NT2/D1 (cell line): ENCODE results near the gene CTIF.

Source experiments
- DNase-seq: peaks from one replicate; pipeline ENCODE4 v3.0.0-alpha.2; 2011; ENCODE audit warnings: low read depth, low spot score
- H3K27me3 ChIP-seq: 2 replicates; pipeline ENCODE4 v1.6.0; 2011; ENCODE audit warnings: mild to moderate bottlenecking; ENCODE audit not compliant: insufficient read length, insufficient read depth
- H3K36me3 ChIP-seq: 2 replicates; pipeline ENCODE4 v1.6.1; 2011; ENCODE audit warnings: mild to moderate bottlenecking, low read length, mixed read lengths; ENCODE audit not compliant: insufficient read depth, insufficient read length
- H3K4me1 ChIP-seq: 2 replicates; pipeline ENCODE4 v1.5.1; 2011; ENCODE audit not compliant: insufficient read depth, insufficient read length
- H3K4me3 ChIP-seq: 2 replicates; pipeline ENCODE4 v1.5.1; 2011; ENCODE audit warnings: low read depth; ENCODE audit not compliant: insufficient read length
- H3K9ac ChIP-seq: 2 replicates; pipeline ENCODE4 v1.6.0; 2011; ENCODE audit warnings: low read depth; ENCODE audit not compliant: insufficient read length
- H3K9me3 ChIP-seq: 2 replicates; pipeline ENCODE4 v1.5.1; 2011; ENCODE audit warnings: mild to moderate bottlenecking, low read length; ENCODE audit not compliant: insufficient read depth
- SUZ12 ChIP-seq: IDR thresholded peaks from 2 replicates; pipeline ENCODE4 v1.6.1; 2011; ENCODE audit not compliant: insufficient read length, insufficient read depth; ENCODE audit errors: extremely low read depth
- YY1 ChIP-seq: IDR thresholded peaks from 2 replicates; pipeline ENCODE4 v1.6.1; 2011; ENCODE audit not compliant: insufficient read length, insufficient read depth
- ZNF274 ChIP-seq: IDR thresholded peaks from 2 replicates; pipeline ENCODE4 v1.6.1; 2011; ENCODE audit warnings: mild to moderate bottlenecking, low read depth, low read length

CTIF gene

DNA sequence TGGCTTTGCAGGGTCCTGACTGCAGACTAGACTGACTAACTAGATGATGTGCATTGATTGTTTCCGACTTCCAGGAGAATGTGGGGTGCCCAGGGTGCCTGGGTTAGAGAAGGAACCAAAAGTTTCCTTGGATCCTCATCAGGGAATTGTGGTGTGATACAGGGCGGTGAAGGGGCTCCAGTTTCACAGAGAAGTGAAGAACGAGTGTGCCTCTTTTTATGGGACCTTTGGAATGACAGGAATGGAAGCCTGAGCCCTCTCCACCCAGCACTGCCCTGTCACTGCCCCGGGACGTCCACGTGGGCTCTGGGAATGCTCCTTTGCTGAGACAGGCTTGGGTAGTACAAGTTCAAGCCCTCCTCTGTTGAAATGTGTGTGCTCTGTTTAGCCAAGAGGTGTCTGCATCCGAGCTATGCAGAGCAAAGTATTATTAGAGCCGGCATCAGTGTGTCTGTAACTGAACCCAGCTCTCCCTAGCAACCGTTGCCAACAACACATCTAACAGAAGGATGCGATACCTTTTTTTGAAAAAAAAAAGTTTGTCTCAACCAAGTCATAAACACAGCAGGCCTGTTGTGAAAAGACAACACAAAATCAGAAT, 228.4 kb downstream of the CTIF start:
- TF ChIP-seq YY1 (no peak), SUZ12 (no peak), ZNF274 (no peak)
- H3K4me1 ChIP-seq: peaks cover 12% of the 10 kb centered on the region
- peaks cover 43% of the 10 kb centered on the region for H3K36me3 ChIP-seq
- H3K9ac ChIP-seq: no peak overlapping the region
- H3K9me3 ChIP-seq: no peaks in the 10 kb centered on the region
- H3K27me3 ChIP-seq: no peaks in the 10 kb centered on the region
- H3K4me3 ChIP-seq: no peak overlapping the region
- no peak for DNase-seq

DNA sequence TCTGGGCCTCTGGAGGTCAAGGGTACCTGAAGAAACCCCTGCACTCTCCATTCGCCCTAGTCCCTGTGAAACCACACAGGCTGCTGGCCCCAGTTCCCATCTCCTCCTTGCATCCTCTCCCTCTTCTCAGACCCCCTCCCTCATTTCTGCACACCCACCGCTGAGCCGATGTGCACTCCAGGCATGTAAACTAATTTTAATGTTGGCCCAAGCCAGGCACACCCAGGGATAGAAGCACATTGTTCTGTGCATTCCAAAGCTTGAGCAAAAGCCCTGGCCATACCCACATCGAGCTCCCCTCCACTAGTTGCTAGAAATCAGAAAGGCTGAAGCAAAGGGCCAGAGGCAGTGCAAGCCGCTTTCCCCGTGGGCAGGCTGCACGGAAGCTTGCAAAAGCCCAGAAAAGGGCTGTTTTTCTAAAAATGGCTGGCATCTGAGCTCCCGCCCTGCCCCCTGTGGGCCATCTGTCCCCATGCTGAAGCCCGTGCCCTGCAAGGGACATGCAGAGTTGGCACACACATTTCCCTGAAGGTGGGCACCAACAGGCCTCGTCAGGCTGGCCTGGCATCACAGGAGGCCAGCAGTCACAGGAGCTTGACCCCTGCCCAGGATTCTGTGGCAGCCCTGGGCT, 230.3 kb downstream of the CTIF start:
- no peak for DNase-seq
- H3K36me3 ChIP-seq: peaks cover 31% of the 10 kb centered on the region
- no peak overlapping the region for H3K9ac ChIP-seq
- TF ChIP-seq ZNF274: no peak
- H3K27me3 ChIP-seq: no peaks in the 10 kb centered on the region
- H3K9me3 ChIP-seq: no peaks in the 10 kb centered on the region
- no peak overlapping the region for H3K4me3 ChIP-seq
- H3K4me1 ChIP-seq: peaks cover 7% of the 10 kb centered on the region

DNA sequence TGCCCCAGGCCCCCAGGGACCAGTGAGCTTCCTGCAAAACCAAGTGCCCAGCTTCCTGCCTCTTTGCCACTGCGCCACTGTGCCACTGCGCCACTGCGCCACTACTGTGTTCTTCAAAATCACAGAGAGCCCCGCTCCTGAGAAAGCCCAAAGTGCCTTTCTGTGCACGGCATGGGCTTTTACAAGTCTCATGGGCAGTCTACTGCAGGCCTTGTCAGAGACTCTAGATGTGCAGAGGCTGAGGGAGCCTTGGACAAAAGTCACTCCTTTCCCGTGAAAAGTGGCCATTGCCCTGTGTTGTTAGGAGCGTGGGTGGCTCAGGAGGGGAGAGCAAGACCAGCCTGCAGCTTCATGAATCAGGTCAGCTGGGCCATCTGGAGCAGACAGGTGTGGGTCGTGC, 231.4 kb downstream of the CTIF start:
- Histone ChIP-seq H3K27me3 (no peaks in the 10 kb centered on the region), H3K36me3 (peaks cover 23% of the 10 kb centered on the region), H3K4me3 (no peak overlapping the region), H3K9ac (no peak overlapping the region), H3K4me1 (peaks cover 3% of the 10 kb centered on the region), H3K9me3 (no peaks in the 10 kb centered on the region)
- DNase-seq: no peak
- no peak for TF ChIP-seq YY1
- TF ChIP-seq ZNF274: no peak

DNA sequence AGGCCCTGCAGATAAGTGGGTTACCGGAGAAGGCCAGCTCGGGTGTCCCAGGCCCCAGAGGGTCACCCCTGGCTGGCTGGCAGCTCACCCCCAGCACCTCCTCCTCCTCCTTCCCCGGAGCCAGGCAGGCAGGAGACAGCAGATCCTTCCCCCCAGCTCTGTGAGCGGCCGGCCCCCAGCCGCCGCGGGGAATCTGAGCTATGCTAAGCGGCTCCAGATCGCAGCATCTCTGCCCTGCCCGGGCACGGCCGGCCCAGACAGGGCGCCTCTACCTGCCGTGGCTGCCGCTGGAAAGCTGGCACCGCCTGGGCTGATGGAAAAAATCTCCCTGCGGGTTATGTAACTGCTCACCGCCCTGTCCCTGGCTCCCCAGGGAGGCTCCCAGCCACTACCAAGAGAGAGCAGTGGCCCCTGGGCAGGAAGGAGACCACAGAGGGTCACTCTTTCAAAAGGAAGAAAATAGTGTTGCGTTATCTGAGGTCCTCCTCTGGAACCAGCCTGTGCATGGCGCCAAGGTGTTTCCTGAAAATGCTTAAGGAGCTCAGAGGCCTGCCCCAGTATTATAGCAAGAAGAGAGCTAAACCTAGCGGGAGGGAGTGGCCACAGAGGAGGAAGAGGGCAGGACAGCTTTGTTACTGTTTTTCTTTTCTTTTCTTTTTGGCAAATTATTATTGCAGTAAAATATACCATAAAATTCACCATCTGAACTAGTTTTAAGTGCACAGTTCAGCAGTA, 233.0 kb downstream of the CTIF start:
- Histone ChIP-seq H3K4me3 (no peak overlapping the region), H3K9me3 (no peaks in the 10 kb centered on the region), H3K27me3 (no peaks in the 10 kb centered on the region), H3K36me3 (peaks cover 19% of the 10 kb centered on the region), H3K4me1 (peaks cover 9% of the 10 kb centered on the region), H3K9ac (peak overlapping the region; percentile 42)
- TF ChIP-seq SUZ12 (no peak), YY1 (no peak), ZNF274 (no peak)
- no peak for DNase-seq

DNA sequence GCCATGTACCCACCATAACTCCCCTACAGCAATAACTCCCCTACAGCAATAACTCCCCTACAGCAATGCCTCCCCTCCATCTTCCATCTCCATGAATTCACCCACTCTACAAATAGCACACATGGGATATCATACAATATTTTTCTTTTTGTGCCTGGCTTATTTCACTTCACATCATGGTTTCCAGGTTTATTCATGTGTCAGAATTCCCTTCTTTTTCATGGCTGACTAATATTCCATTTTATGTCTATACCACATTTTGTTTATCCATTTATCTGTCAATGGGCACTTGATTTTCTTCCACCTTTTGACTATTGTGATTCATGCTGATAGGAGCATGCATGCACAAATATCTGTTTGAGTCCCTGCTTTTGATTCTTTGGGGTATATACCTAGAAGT, 233.6 kb downstream of the CTIF start:
- H3K4me1 ChIP-seq: peaks cover 12% of the 10 kb centered on the region
- H3K27me3 ChIP-seq: no peaks in the 10 kb centered on the region
- no peak for DNase-seq
- peaks cover 19% of the 10 kb centered on the region for H3K36me3 ChIP-seq
- H3K9ac ChIP-seq: no peak overlapping the region
- no peak overlapping the region for H3K4me3 ChIP-seq
- TF ChIP-seq ZNF274 (no peak), SUZ12 (no peak), YY1 (no peak)
- no peaks in the 10 kb centered on the region for H3K9me3 ChIP-seq

DNA sequence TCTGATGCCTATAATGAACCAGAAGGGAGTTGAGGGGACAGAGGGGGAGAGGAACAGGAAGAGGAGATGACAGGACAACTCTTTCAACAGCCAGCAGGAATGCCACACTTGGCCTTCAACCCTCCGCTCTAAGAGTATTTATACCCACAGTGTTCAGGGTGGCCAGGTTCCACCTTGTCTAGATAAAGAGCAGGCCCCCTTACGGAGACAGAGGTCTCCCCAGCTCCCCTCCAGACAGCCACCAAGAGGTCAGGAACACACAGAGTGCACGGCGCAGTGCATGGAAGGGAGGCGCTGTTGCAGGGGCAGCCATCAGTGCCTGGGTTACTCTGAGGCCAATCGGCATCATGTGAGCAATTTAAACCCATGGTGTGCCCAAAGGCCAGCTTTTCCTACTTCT, 235.0 kb downstream of the CTIF start:
- Histone ChIP-seq H3K4me3 (no peak overlapping the region), H3K27me3 (no peaks in the 10 kb centered on the region), H3K4me1 (peaks cover 16% of the 10 kb centered on the region), H3K9me3 (no peaks in the 10 kb centered on the region), H3K9ac (no peak overlapping the region), H3K36me3 (peaks cover 21% of the 10 kb centered on the region)
- no peak for DNase-seq
- no peak for TF ChIP-seq SUZ12
- TF ChIP-seq YY1: no peak
- no peak for TF ChIP-seq ZNF274

DNA sequence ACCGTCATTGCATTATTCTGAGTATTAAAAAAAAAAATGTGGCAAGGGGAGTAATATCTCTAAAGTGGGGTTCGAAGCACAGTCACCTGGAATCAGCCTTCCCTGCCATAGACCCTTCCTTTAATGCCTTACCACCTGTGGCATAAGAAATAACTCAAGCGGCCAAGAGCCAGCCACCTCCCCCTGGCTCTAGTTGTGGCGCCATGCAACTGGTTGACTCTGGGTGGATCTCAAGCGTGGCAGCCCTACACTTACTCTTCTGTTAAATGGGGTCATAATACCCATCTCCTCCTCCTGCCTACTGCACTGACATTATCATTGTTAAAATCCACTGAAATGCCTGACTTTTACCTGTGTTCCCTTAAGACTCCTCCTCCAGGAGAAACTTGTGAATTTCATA, 236.1 kb downstream of the CTIF start:
- Histone ChIP-seq H3K9me3 (no peaks in the 10 kb centered on the region), H3K9ac (no peak overlapping the region), H3K36me3 (peaks cover 25% of the 10 kb centered on the region), H3K27me3 (no peaks in the 10 kb centered on the region), H3K4me3 (no peak overlapping the region), H3K4me1 (peaks cover 16% of the 10 kb centered on the region)
- no peak for TF ChIP-seq SUZ12
- TF ChIP-seq ZNF274: no peak
- TF ChIP-seq YY1: no peak
- DNase-seq: no peak
